GM23338 (cell line): ENCODE results near the gene TWF2. TPM values are rescaled to one million over a fixed set of nuclear protein-coding genes. Genes with fewer than 3 reads are reported as not detected.

Experiments used
- ATAC-seq: fragments of 200-7000 bp; cut with Tn5 transposase; 3 replicates; pipeline ENCODE4 v1.9.1; 2020
- DNase-seq: peaks from one replicate; pipeline ENCODE4 v3.0.0-alpha.2; 2015; ENCODE audit warnings: low spot score
- H2AFZ ChIP-seq: fragments of 200-600 bp; sonication (generic); 2 replicates; pipeline ENCODE4 v1.8.0; 2016; ENCODE audit warnings: antibody characterized with exemption, mild to moderate bottlenecking, moderate library complexity
- H3F3A ChIP-seq: fragments of 200-600 bp; sonication (generic); replicated peaks from 2 replicates; pipeline ENCODE4 v1.8.0; 2017; ENCODE audit warnings: antibody characterized with exemption, mixed run types, low read depth
- H3K27ac ChIP-seq: fragments of 200-600 bp; sonication (generic); 2 replicates; pipeline ENCODE4 v1.6.1; 2016; ENCODE audit warnings: low read depth
- H3K27me3 ChIP-seq: fragments of 200-600 bp; sonication (generic); 2 replicates; pipeline ENCODE4 v1.8.0; 2016; ENCODE audit warnings: mild to moderate bottlenecking, mixed run types, moderate library complexity; ENCODE audit not compliant: insufficient read depth
- H3K36me3 ChIP-seq: fragments of 200-600 bp; sonication (generic); 2 replicates; pipeline ENCODE4 v1.8.0; 2016; ENCODE audit warnings: mild to moderate bottlenecking; ENCODE audit not compliant: insufficient read depth
- H3K4me1 ChIP-seq: fragments of 200-600 bp; sonication (generic); 2 replicates; pipeline ENCODE4 v1.8.0; 2016; ENCODE audit warnings: mild to moderate bottlenecking, moderate library complexity; ENCODE audit not compliant: insufficient read depth
- H3K4me2 ChIP-seq: fragments of 200-600 bp; sonication (generic); 2 replicates; pipeline ENCODE4 v1.7.1; 2017; ENCODE audit warnings: mixed run types
- H3K4me3 ChIP-seq: fragments of 200-600 bp; sonication (generic); 2 replicates; pipeline ENCODE4 v1.6.1; 2016; ENCODE audit warnings: mixed run types
- H3K79me2 ChIP-seq: fragments of 200-600 bp; sonication (generic); replicated peaks from 2 replicates; pipeline ENCODE4 v1.8.0; 2017; ENCODE audit warnings: mild to moderate bottlenecking; ENCODE audit not compliant: insufficient read depth
- H3K9me2 ChIP-seq: fragments of 200-600 bp; sonication (generic); 2 replicates; pipeline ENCODE4 v1.8.0; 2017; ENCODE audit not compliant: insufficient read depth
- H4K20me1 ChIP-seq: fragments of 200-600 bp; sonication (generic); replicated peaks from 2 replicates; pipeline ENCODE4 v1.8.0; 2017; ENCODE audit warnings: mild to moderate bottlenecking; ENCODE audit not compliant: insufficient read depth
- H3K27ac Mint-ChIP-seq: 2 replicates; pipeline ENCODE4 v1.8.0; 2020; ENCODE audit warnings: inconsistent platforms, mild to moderate bottlenecking, moderate library complexity, mixed read lengths
- H3K27me3 Mint-ChIP-seq: 3 replicates; pipeline ENCODE4 v1.8.0; 2022; ENCODE audit warnings: low read depth, mild to moderate bottlenecking, moderate library complexity, mixed read lengths, inconsistent platforms; ENCODE audit not compliant: insufficient read depth, poor library complexity
- H3K36me3 Mint-ChIP-seq: 3 replicates; pipeline ENCODE4 v1.8.0; 2021; ENCODE audit warnings: low read depth, mild to moderate bottlenecking, inconsistent platforms, moderate library complexity, mixed read lengths
- H3K4me1 Mint-ChIP-seq: 3 replicates; pipeline ENCODE4 v1.8.0; 2020; ENCODE audit warnings: mild to moderate bottlenecking, inconsistent platforms, mixed read lengths
- H3K4me3 Mint-ChIP-seq: 3 replicates; pipeline ENCODE4 v1.8.0; 2021; ENCODE audit warnings: moderate library complexity, mild to moderate bottlenecking, inconsistent platforms, mixed read lengths
- H3K9me3 Mint-ChIP-seq: 3 replicates; pipeline ENCODE4 v1.8.0; 2020; ENCODE audit warnings: moderate library complexity, mild to moderate bottlenecking, inconsistent platforms, mixed read lengths
- CREB1 ChIP-seq: fragments of 250-450 bp; sonication (Bioruptor Pico); IDR thresholded peaks from 2 replicates; pipeline ENCODE4 v1.5.0; 2020; ENCODE audit warnings: low read depth, mild to moderate bottlenecking, moderate library complexity
- EZH2 ChIP-seq: fragments of 200-600 bp; sonication (generic); IDR thresholded peaks from one replicate; pipeline ENCODE4 v1.8.0; 2017; ENCODE audit warnings: antibody characterized with exemption, mild to moderate bottlenecking, low read depth; ENCODE audit not compliant: unreplicated experiment
- JUNB ChIP-seq: IDR thresholded peaks from one replicate; pipeline ENCODE4 v1.6.1; 2016; ENCODE audit warnings: antibody characterized with exemption; ENCODE audit not compliant: unreplicated experiment
- POLR2AphosphoS5 ChIP-seq: IDR thresholded peaks from 2 replicates; pipeline ENCODE4 v1.6.1; 2016; ENCODE audit warnings: antibody characterized with exemption, low read depth
- ZNF331 ChIP-seq: fragments of 250-450 bp; sonication (Bioruptor Pico); IDR thresholded peaks from 2 replicates; pipeline ENCODE4 v1.5.0; 2020; ENCODE audit warnings: low read depth, mild to moderate bottlenecking, moderate library complexity
- polyA plus RNA-seq: library from polyadenylated mRNA; unstranded; fragments of >200 nt; fragmentation: Nextera tagmentation; extraction: Ambion mirVana; gene quantifications from 2 replicates; pipeline ENCODE4 v1.2.1, GENCODE V29; 2016
- total RNA-seq: library from RNA; depleted of rRNA; stranded (reverse); fragments of >200 nt; shearing (Covaris generic); gene quantifications from 2 replicates; pipeline ENCODE4 v1.2.3, GENCODE V29; 2014
- TF ChIP-seq, protein P1 (sequence below), 2 experiments: fragments of 200-600 bp in 1 of 2; sonication (generic) in 1 of 2; conservative IDR thresholded peaks; 2 replicates each; pipeline versions ENCODE4 v1.5.1 to v1.6.1; 2016 to 2017; ENCODE audit warnings: antibody characterized with exemption in 2 of 2, low read depth in 2 of 2, mild to moderate bottlenecking in 2 of 2, moderate library complexity in 1 of 2
- TF ChIP-seq, protein P2 (sequence below): IDR thresholded peaks from 2 replicates; pipeline ENCODE4 v1.6.1; 2016; ENCODE audit warnings: antibody characterized with exemption
- TF ChIP-seq, protein P3 (sequence below): IDR thresholded peaks from one replicate; pipeline ENCODE4 v1.6.1; 2018; ENCODE audit warnings: antibody characterized with exemption; ENCODE audit not compliant: unreplicated experiment

TWF2 gene
- total and polyA plus RNA-seq, 2 experiments from 2014 or later: 38.9 to 120 TPM

DNA sequence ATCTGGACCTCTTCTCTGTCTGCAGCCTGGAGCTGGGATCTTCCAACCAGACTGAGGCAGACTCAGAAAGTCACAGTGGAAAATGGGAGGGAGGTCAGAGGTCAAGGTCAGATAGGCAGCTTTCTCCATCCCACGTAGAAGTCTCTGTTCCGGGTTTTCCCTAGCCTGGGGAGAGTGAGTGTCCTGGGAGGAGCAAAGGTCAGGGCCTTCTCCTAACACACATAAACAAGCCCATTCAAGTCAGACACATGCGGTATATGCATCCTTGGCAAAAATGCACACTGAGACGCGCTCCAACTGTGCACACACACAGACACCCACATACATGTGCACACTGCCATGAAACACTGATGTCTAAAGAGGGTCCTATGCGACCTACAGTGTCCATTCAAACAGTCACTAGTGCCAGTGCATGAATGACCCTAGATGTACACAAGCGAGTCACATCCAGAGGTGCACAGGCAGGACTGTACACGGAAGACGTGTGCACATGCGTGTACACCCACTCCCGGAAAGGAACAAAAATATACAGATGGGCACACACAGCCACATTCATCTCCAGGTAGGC, 681 bp downstream of the TWF2 start:
- peaks cover 25% of the 10 kb centered on the region for H3K79me2 ChIP-seq
- DNase-seq: peak; percentile 49
- H3K4me2 ChIP-seq: peak overlapping the region; percentile 99
- H3K36me3 ChIP-seq: no peaks in the 10 kb centered on the region
- H2AFZ ChIP-seq: peak overlapping the region; percentile 28; the same call in 1 of the 2 replicates
- H3K4me3 ChIP-seq: peak overlapping the region; percentile 93
- peaks cover 16% of the 10 kb centered on the region for H3K27me3 Mint-ChIP-seq
- no peak for TF ChIP-seq EZH2
- 0 out of 2 replicates have a peak, but pooled peaks have one; percentile 6 for TF ChIP-seq CREB1 (CRISPR knock-in tag)
- TF ChIP-seq, protein P1, sequence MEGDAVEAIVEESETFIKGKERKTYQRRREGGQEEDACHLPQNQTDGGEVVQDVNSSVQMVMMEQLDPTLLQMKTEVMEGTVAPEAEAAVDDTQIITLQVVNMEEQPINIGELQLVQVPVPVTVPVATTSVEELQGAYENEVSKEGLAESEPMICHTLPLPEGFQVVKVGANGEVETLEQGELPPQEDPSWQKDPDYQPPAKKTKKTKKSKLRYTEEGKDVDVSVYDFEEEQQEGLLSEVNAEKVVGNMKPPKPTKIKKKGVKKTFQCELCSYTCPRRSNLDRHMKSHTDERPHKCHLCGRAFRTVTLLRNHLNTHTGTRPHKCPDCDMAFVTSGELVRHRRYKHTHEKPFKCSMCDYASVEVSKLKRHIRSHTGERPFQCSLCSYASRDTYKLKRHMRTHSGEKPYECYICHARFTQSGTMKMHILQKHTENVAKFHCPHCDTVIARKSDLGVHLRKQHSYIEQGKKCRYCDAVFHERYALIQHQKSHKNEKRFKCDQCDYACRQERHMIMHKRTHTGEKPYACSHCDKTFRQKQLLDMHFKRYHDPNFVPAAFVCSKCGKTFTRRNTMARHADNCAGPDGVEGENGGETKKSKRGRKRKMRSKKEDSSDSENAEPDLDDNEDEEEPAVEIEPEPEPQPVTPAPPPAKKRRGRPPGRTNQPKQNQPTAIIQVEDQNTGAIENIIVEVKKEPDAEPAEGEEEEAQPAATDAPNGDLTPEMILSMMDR (conservative IDR thresholded peaks at IDR 0.05; ENCODE audit: low read depth in 2 of 2): no peak
- TF ChIP-seq, protein P2, sequence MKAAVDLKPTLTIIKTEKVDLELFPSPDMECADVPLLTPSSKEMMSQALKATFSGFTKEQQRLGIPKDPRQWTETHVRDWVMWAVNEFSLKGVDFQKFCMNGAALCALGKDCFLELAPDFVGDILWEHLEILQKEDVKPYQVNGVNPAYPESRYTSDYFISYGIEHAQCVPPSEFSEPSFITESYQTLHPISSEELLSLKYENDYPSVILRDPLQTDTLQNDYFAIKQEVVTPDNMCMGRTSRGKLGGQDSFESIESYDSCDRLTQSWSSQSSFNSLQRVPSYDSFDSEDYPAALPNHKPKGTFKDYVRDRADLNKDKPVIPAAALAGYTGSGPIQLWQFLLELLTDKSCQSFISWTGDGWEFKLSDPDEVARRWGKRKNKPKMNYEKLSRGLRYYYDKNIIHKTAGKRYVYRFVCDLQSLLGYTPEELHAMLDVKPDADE: no peak
- TF ChIP-seq ZNF331 (CRISPR knock-in tag): no peak
- no peak for TF ChIP-seq JUNB
- H3K27me3 ChIP-seq: peaks cover 5% of the 10 kb centered on the region; the same call in 1 of the 2 replicates
- peaks cover 51% of the 10 kb centered on the region for H3K4me1 Mint-ChIP-seq
- H3K27ac ChIP-seq: no peak overlapping the region
- peaks cover 33% of the 10 kb centered on the region for H3K4me1 ChIP-seq
- H3K4me3 Mint-ChIP-seq: peak overlapping the region; percentile 96
- ATAC-seq: peak; percentile 23
- H3K27ac Mint-ChIP-seq: peak overlapping the region; percentile 54; the same call in 1 of the 2 replicates
- no peaks in the 10 kb centered on the region for H3K9me2 ChIP-seq
- peaks cover 13% of the 10 kb centered on the region; the same call in 1 of the 2 replicates for H3F3A ChIP-seq
- peaks cover 1% of the 10 kb centered on the region; the same call in 1 of the 2 replicates for H4K20me1 ChIP-seq
- peaks cover 15% of the 10 kb centered on the region for H3K36me3 Mint-ChIP-seq
- H3K9me3 Mint-ChIP-seq: peaks cover 2% of the 10 kb centered on the region; the same call in 2 of the 3 replicates

DNA sequence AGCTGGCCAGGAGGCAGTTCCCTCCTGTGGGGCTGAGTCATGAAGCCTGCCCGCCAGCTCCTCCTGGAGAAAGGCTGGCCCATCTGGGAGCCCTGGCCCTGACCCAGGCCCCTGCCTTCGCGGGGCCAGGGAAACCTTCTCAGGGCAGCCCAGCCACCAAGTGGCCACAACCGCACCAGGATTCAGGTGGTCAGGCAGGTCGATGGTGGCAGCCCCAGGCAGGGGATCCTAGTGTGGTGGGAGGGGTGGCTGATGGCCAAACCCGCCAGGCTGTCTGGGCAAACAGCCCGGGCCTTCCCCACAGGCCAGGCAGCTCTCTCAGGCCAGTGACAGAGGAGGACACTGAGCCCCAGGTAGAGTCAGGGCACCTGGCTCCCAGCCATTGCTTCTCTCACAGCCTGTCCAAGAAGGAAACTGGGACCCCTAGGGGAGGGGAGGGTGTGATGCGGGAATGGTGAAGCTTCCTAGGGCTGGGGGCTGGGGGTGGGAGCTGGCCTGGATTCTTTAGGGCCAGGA, 1.2 kb downstream of the TWF2 start:
- H3K9me2 ChIP-seq: no peaks in the 10 kb centered on the region
- no peaks in the 10 kb centered on the region for H3K9me3 Mint-ChIP-seq
- H3K4me1 ChIP-seq: peaks cover 33% of the 10 kb centered on the region
- ATAC-seq (peak; percentile 49), DNase-seq (peak; percentile 72)
- 0 out of 2 replicates have a peak, but pooled peaks cover 5% of the 10 kb centered on the region for H4K20me1 ChIP-seq
- peak overlapping the region; percentile 96 for H3K4me3 Mint-ChIP-seq
- peaks cover 51% of the 10 kb centered on the region for H3K4me1 Mint-ChIP-seq
- H2AFZ ChIP-seq: no peak overlapping the region
- peaks cover 25% of the 10 kb centered on the region for H3K79me2 ChIP-seq
- H3K4me3 ChIP-seq: peak overlapping the region; percentile 93
- H3K36me3 ChIP-seq: no peaks in the 10 kb centered on the region
- H3K27ac ChIP-seq: no peak overlapping the region
- H3K36me3 Mint-ChIP-seq: peaks cover 15% of the 10 kb centered on the region
- peaks cover 16% of the 10 kb centered on the region; the same call in 1 of the 2 replicates for H3F3A ChIP-seq
- H3K4me2 ChIP-seq: peak overlapping the region; percentile 99
- no peaks in the 10 kb centered on the region for H3K27me3 ChIP-seq
- H3K27ac Mint-ChIP-seq: peak overlapping the region; percentile 88; the same call in 1 of the 2 replicates
- peaks cover 15% of the 10 kb centered on the region for H3K27me3 Mint-ChIP-seq
- TF ChIP-seq POLR2AphosphoS5 (no peak), JUNB (no peak)
- TF ChIP-seq, protein P3, sequence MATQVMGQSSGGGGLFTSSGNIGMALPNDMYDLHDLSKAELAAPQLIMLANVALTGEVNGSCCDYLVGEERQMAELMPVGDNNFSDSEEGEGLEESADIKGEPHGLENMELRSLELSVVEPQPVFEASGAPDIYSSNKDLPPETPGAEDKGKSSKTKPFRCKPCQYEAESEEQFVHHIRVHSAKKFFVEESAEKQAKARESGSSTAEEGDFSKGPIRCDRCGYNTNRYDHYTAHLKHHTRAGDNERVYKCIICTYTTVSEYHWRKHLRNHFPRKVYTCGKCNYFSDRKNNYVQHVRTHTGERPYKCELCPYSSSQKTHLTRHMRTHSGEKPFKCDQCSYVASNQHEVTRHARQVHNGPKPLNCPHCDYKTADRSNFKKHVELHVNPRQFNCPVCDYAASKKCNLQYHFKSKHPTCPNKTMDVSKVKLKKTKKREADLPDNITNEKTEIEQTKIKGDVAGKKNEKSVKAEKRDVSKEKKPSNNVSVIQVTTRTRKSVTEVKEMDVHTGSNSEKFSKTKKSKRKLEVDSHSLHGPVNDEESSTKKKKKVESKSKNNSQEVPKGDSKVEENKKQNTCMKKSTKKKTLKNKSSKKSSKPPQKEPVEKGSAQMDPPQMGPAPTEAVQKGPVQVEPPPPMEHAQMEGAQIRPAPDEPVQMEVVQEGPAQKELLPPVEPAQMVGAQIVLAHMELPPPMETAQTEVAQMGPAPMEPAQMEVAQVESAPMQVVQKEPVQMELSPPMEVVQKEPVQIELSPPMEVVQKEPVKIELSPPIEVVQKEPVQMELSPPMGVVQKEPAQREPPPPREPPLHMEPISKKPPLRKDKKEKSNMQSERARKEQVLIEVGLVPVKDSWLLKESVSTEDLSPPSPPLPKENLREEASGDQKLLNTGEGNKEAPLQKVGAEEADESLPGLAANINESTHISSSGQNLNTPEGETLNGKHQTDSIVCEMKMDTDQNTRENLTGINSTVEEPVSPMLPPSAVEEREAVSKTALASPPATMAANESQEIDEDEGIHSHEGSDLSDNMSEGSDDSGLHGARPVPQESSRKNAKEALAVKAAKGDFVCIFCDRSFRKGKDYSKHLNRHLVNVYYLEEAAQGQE: no peak
